Esophagus muscularis mucosa (tissue), 4 donors: Measurements from ENCODE around the gene KRTAP6-1.

Experiments used
- CTCF ChIP-seq, 3 experiments: fragments of 200-600 bp in 2 of 3; fragments of 450-650 bp in 1 of 3; sonication (generic) in 2 of 3; IDR thresholded peaks; one replicate each; pipeline ENCODE4 v1.5.1; 2017 to 2019; ENCODE audit warnings: antibody characterized with exemption in 3 of 3, mild to moderate bottlenecking in 2 of 3, moderate library complexity in 1 of 3
- EP300 ChIP-seq: sonication (generic); formaldehyde crosslinking; IDR thresholded peaks from one replicate; pipeline ENCODE4 v1.6.1; 2017; ENCODE audit warnings: antibody characterized with exemption
- POLR2A ChIP-seq: fragments of 450-650 bp; IDR thresholded peaks from one replicate; pipeline ENCODE4 v1.6.1; 2017; ENCODE audit warnings: antibody characterized with exemption, moderate library complexity, mild to moderate bottlenecking, low read depth

DNA sequence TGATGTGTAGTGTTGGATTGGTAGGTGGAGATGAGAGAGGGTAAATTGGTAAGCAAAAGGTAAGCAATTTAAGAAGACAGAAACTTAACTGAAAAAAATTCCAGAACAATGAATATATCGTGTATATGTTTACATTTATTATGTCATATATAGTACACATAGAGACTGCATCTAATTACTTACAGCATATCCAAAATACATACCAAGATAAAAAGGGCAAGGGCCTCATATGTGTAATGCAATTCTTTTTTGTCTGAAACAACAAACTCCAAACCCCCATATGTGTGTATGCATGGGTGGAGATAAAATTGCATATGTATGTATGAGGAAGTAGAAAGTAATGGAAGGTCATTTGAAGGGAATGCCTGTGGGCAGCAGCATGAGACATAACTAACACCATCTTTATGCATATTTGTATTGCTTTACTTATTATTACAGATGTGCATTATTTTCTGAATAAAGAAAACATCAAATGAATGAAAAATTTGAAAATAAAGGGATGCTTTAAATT is 33.2 kb upstream of the KRTAP6-1 start:
- TF ChIP-seq CTCF (IDR thresholded peaks at IDR 0.05) (no peak), POLR2A (no peak), EP300 (no peak)
